ENCODE data around the gene ROR2.

Gene ROR2

GRCh38 chr9:91810286-91810905, 139.6 kb downstream of the ROR2 start:
- no peak for TF ChIP-seq CTCF (conservative IDR thresholded peaks at IDR 0.05; ENCODE audit: control insufficient read depth, insufficient read depth, low read depth, low read length)
- no peak for DNase-seq (ENCODE audit: low read depth)
- H3K4me3 ChIP-seq (ENCODE audit: control insufficient read depth, low read depth, low read length), result no peak overlapping the region

- TF ChIP-seq CTCF (conservative IDR thresholded peaks at IDR 0.05; ENCODE audit: control insufficient read depth, insufficient read depth, low read depth, low read length), result no peak
- peak; percentile 72 for DNase-seq (ENCODE audit: low read depth)
- H3K4me3 ChIP-seq (ENCODE audit: control insufficient read depth, low read depth, low read length), result no peak overlapping the region
Observed at GRCh38 chr9:91809581-91810285, 140.3 kb downstream of the ROR2 start.

GRCh38 chr9:91807643-91808246, 142.3 kb downstream of the ROR2 start:
- DNase-seq (ENCODE audit: low read depth), result no peak
- no peak overlapping the region for H3K4me3 ChIP-seq (ENCODE audit: control insufficient read depth, low read depth, low read length)
- TF ChIP-seq CTCF (conservative IDR thresholded peaks at IDR 0.05; ENCODE audit: control insufficient read depth, insufficient read depth, low read depth, low read length), result no peak

GRCh38 chr9:91805031-91805430, 145.0 kb downstream of the ROR2 start:
- DNase-seq (ENCODE audit: low read depth), result no peak
- no peak overlapping the region for H3K4me3 ChIP-seq (ENCODE audit: control insufficient read depth, low read depth, low read length)
- no peak for TF ChIP-seq CTCF (conservative IDR thresholded peaks at IDR 0.05; ENCODE audit: control insufficient read depth, insufficient read depth, low read depth, low read length)

- no peak overlapping the region for H3K4me3 ChIP-seq (ENCODE audit: control insufficient read depth, low read depth, low read length)
- DNase-seq (ENCODE audit: low read depth), result no peak
- no peak for TF ChIP-seq CTCF (conservative IDR thresholded peaks at IDR 0.05; ENCODE audit: control insufficient read depth, insufficient read depth, low read depth, low read length)
Observed at GRCh38 chr9:91803970-91804752, 145.9 kb downstream of the ROR2 start.

GRCh38 chr9:91803151-91803940, 146.7 kb downstream of the ROR2 start:
- TF ChIP-seq CTCF (conservative IDR thresholded peaks at IDR 0.05; ENCODE audit: control insufficient read depth, insufficient read depth, low read depth, low read length), result no peak
- peak; percentile 80 for DNase-seq (ENCODE audit: low read depth)

More at GRCh38 chr9:91803151-91803940, 146.7 kb downstream of the ROR2 start:
- H3K4me3 ChIP-seq (ENCODE audit: control insufficient read depth, low read depth, low read length), result no peak overlapping the region
